Hypothalamus (tissue), 51 donors: ENCODE measurements around the gene HOXD8.

ENCODE experiments used
- DNase-seq, 51 donors: peaks; one replicate each; lab custom pipeline; 2025; lab: John Stamatoyannopoulos, UW

The HOXD8 gene

GRCh38 chr2:176101842-176102241, 27.7 kb upstream of the HOXD8 start:
- no peak for DNase-seq

DNA sequence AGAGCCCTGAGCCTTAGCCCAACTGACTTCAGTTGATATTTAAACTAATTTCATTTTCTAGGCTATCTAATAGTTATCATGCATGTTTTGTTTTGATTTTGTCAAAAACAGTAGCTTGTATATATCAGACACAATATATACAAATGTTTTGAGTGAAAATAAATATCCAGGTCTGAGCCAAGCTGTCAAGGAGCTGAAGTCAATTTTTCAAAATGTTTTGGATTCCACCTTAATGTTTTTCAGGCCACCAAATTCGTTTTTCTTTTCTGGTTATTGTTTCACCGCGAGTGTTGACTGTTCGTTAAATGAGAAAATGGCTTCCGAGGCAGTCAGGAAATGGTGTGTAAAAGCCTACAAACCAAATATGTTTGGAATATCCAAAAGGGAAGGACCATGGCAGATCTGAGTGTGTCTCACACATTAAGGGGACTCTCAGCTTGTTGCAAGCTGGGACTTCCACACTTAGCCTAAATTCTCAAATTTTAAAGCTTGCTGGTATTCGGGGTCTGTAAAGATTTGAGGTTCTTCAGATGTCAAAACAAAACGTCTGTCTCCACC, 27.1 kb upstream of the HOXD8 start:
- DNase-seq: no peak

GRCh38 chr2:176103194-176103593, 26.3 kb upstream of the HOXD8 start:
- no peak for DNase-seq

- no peak for DNase-seq
Observed at GRCh38 chr2:176103742-176104315, 25.7 kb upstream of the HOXD8 start.

DNA sequence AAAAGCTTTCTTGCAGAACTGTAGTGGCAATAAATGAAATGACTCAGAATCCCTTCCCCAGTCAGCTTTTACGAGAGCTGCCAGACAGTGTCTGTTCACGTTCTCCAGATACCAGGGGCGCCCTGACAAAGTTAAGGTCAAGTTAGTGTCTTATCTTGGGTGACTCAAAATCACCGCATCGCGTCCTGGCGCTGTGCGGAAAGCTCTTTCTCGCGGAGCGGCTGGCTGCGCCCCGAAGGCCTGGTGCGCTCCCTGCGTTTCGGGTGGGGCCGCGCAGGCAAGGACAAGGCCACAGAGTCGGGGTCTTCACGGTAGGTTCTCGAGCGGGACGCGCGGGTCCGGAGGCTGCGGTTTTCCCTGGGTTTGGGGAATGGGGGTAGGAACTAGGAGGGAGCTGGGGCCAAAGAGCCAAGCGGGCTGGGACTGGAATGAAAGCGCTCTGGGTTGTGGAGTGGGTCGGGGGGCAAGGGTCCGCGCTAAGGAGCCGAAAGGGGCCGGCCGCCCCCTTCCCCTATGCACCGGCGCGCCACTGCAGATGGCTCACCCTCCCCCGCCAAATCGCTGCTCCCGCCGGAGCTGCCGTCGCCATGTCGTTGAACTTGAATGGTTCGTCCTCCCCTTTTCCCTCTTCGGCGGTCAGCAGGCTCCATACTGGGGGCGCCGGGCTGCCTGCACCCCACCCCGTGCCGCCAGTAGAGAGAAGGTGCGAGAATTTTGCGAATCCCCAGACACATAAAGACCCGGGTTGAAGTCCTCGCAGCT, 25.0 kb upstream of the HOXD8 start:
- no peak for DNase-seq

DNA sequence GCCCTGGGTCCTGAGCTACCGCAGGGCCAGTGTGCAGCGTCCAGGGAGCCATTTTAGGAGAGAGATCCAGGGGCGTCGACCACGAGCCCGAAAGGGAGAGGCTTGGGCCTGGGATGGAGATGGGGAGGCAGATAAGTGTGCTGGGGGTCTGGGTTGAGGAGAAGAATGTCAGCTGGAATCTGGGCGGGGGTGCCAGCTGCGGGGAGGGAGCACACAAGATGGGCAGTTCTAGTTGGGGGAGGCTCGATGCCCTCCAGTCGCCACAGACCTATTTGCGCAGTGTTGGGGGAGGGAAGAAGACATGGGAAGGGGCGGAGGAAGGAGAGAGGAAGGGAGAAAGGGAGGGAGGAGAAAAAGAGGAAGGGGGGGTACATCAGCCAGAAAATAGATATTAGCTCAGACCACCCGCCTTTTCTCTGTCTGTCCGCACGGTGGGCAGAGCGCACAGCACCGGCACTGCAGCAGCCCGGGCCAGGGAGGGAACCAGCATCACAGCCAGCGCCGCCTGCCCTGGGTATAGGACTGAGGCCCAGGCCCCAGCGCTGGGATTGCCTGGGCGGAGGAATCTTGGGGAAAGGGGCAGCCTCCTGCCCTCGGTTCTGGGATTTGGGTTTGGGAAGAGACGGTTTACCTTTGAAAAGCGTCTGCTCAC, 24.3 kb upstream of the HOXD8 start:
- DNase-seq: no peak

- no peak for DNase-seq
Observed at GRCh38 chr2:176105730-176106580, 23.6 kb upstream of the HOXD8 start.

GRCh38 chr2:176106581-176107539, 22.6 kb upstream of the HOXD8 start, which contains the start of gene HOXD11:
Gene HOXD11 (plus strand): TSS chr2:176107280. CDS start chr2:176107356, 76 bp downstream.
- DNase-seq: no peak

- no peak for DNase-seq
Observed at GRCh38 chr2:176107731-176108181, 21.7 kb upstream of the HOXD8 start.

- DNase-seq: no peak
Observed at GRCh38 chr2:176109192-176109901, 20.2 kb upstream of the HOXD8 start.

GRCh38 chr2:176109946-176110345, 19.6 kb upstream of the HOXD8 start:
- no peak for DNase-seq

DNA sequence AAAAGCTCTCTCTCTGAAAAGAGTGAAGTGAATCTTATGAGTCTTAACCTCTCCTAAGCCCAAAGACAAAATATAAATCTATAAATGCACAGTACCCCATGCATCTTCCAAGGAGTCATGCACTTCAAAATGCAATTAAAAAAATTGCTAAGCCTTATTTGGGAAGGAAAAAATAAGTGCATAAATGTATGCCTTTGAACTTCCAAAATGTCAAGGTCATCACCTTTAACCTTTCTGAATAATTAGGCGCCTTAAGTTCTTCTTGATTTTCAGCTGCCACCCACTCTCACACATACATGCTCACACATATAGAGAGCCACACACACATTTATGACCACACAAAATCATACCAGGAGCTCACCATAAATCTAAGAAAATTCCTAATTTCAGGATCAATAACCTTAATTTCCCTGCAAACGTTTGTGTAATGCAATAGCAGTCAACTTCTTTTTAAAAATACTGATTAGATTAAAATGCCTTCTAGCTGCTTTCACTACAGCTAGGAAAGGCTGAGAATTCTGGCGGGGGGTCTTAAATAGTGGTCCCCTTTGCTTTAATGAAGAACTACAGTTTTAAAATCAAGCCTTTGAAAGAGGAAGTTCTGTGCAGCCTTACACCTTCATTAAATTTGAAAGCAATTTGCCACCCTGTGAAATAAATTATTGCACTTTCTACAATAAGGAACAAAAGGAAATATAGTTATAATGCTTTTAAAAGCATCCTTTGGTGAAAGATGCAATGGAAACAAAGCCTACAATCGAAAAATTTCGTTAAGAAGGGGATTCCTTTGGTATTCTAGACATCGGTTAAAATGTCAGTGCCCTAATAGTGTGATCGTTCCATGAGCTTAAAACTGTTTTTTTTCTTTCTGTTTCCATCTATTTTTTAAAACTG, 18.8 kb upstream of the HOXD8 start:
- no peak for DNase-seq

GRCh38 chr2:176111309-176111663, 18.2 kb upstream of the HOXD8 start:
- no peak for DNase-seq

- no peak for DNase-seq
Observed at GRCh38 chr2:176111846-176112374, 17.6 kb upstream of the HOXD8 start.

- no peak for DNase-seq
Observed at GRCh38 chr2:176112375-176113302, 16.9 kb upstream of the HOXD8 start.
